Stimulated activated naive CD8-positive, alpha-beta T cell treated with anti-CD3 and anti-CD28 coated beads, Interleukin-15, amount 100 ng/mL, for 72 hours (primary cell): ENCODE data around the gene PSIP1.

Source experiments
- ATAC-seq: fragments of 150-1000 bp; cut with Tn5 transposase; 2 replicates; pipeline ENCODE4 v1.10.0; 2021; ENCODE audit warnings: mild to moderate bottlenecking, moderate library complexity
- DNase-seq, 2 donors: peaks; one replicate each; pipeline ENCODE4 v3.0.0; 2021 to 2022
- H3K27ac Mint-ChIP-seq, 2 donors: one replicate each; pipeline ENCODE4 v1.8.0; 2022; ENCODE audit warnings: mild to moderate bottlenecking in 2 of 2, mixed read lengths in 2 of 2, moderate library complexity in 2 of 2
- H3K27me3 Mint-ChIP-seq: one replicate; pipeline ENCODE4 v1.8.0; 2022; ENCODE audit warnings: mixed read lengths
- H3K4me1 Mint-ChIP-seq: one replicate; pipeline ENCODE4 v1.8.0; 2022; ENCODE audit warnings: mild to moderate bottlenecking, mixed read lengths
- H3K4me3 Mint-ChIP-seq, 2 donors: one replicate each; pipeline ENCODE4 v1.8.0; 2022; ENCODE audit warnings: mild to moderate bottlenecking in 2 of 2, mixed read lengths in 2 of 2, moderate library complexity in 1 of 2
- H3K9me3 Mint-ChIP-seq, 2 donors: one replicate each; pipeline ENCODE4 v1.8.0; 2022; ENCODE audit warnings: mixed read lengths in 2 of 2

PSIP1 gene

GRCh38 chr9:15519831-15520230 is 9.1 kb upstream of the PSIP1 start:
- DNase-seq, result no peak
- ATAC-seq, result no peak
- Mint-ChIP-seq H3K4me1 (no peaks in the 10 kb centered on the region), H3K27me3 (no peaks in the 10 kb centered on the region), H3K27ac (no peak overlapping the region), H3K9me3 (no peaks in the 10 kb centered on the region), H3K4me3 (no peak overlapping the region)

GRCh38 chr9:15513335-15513734 is 2.6 kb upstream of the PSIP1 start:
- H3K4me3 Mint-ChIP-seq, result no peak overlapping the region
- no peak overlapping the region for H3K27ac Mint-ChIP-seq
- ATAC-seq (no peak), DNase-seq (peak; percentile 17 to 25)
- peaks cover 41% of the 10 kb centered on the region for H3K4me1 Mint-ChIP-seq
- H3K27me3 Mint-ChIP-seq, result no peaks in the 10 kb centered on the region
- H3K9me3 Mint-ChIP-seq, result no peaks in the 10 kb centered on the region

GRCh38 chr9:15512889-15513288 is 2.1 kb upstream of the PSIP1 start:
- ATAC-seq (no peak), DNase-seq (no peak)
- Mint-ChIP-seq H3K4me1 (peaks cover 46% of the 10 kb centered on the region), H3K27ac (no peak overlapping the region), H3K9me3 (no peaks in the 10 kb centered on the region), H3K27me3 (no peaks in the 10 kb centered on the region), H3K4me3 (no peak overlapping the region)

- Mint-ChIP-seq H3K27me3 (no peaks in the 10 kb centered on the region), H3K4me3 (peak overlapping the region in 1 of 2 donors; percentile 33), H3K9me3 (no peaks in the 10 kb centered on the region), H3K4me1 (peaks cover 47% of the 10 kb centered on the region), H3K27ac (peak overlapping the region in 1 of 2 donors; percentile 75)
- no peak for DNase-seq
- no peak for ATAC-seq
Measured at GRCh38 chr9:15512204-15512603, 1.4 kb upstream of the PSIP1 start.

GRCh38 chr9:15509931-15510788 is 610 bp downstream of the PSIP1 start:
- Mint-ChIP-seq H3K9me3 (no peaks in the 10 kb centered on the region), H3K27ac (peak overlapping the region; percentile 94 to 99), H3K27me3 (no peaks in the 10 kb centered on the region), H3K4me3 (peak overlapping the region; percentile 89 to 90), H3K4me1 (peaks cover 64% of the 10 kb centered on the region)
- ATAC-seq (peak; percentile 65), DNase-seq (peak; percentile 57 to 71)

GRCh38 chr9:15505921-15506320 is 4.8 kb downstream of the PSIP1 start:
- Mint-ChIP-seq H3K4me3 (no peak overlapping the region), H3K27ac (no peak overlapping the region), H3K9me3 (no peaks in the 10 kb centered on the region), H3K27me3 (no peaks in the 10 kb centered on the region), H3K4me1 (peaks cover 60% of the 10 kb centered on the region)
- no peak for ATAC-seq
- DNase-seq, result no peak

DNA sequence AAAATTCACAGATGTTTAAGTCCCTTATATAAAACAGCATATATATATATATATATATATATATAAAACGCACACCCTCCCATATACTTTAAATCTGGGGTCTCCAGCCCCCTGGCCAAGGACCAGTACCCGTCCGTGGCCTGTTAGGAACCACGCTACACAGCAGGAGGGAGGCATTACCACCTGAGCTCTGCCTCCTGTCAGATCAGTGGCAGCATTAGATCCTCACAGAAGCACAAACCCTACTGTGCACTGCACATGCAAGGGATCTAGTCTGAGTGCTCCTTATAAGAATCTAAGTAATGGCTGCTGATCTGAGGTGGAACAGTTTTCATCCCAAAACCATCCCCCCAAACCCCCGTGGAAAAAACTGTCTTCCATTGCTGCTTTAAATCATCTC is 9.0 kb downstream of the PSIP1 start:
- H3K4me1 Mint-ChIP-seq, result peaks cover 58% of the 10 kb centered on the region

GRCh38 chr9:15501179-15501578 is 9.6 kb downstream of the PSIP1 start:
- H3K9me3 Mint-ChIP-seq, result no peaks in the 10 kb centered on the region
- no peaks in the 10 kb centered on the region for H3K27me3 Mint-ChIP-seq
- DNase-seq (no peak), ATAC-seq (no peak)
- H3K4me1 Mint-ChIP-seq, result peaks cover 58% of the 10 kb centered on the region
- peak overlapping the region in 1 of 2 donors; percentile 24 for H3K4me3 Mint-ChIP-seq
- H3K27ac Mint-ChIP-seq, result peak overlapping the region in 1 of 2 donors; percentile 3

More for the DNA sequence above, 9.0 kb downstream of the PSIP1 start:
- H3K27ac Mint-ChIP-seq, result no peak overlapping the region
- ATAC-seq (no peak), DNase-seq (no peak)
- H3K9me3 Mint-ChIP-seq, result no peaks in the 10 kb centered on the region
- peak overlapping the region in 1 of 2 donors; percentile 12 for H3K4me3 Mint-ChIP-seq
- no peaks in the 10 kb centered on the region for H3K27me3 Mint-ChIP-seq

GRCh38 chr9:15499139-15499538 is 11.6 kb downstream of the PSIP1 start:
- H3K27ac Mint-ChIP-seq, result peak overlapping the region in 1 of 2 donors; percentile 75
- peak overlapping the region in 1 of 2 donors; percentile 63 for H3K4me3 Mint-ChIP-seq
- no peaks in the 10 kb centered on the region for H3K27me3 Mint-ChIP-seq
- DNase-seq (no peak), ATAC-seq (no peak)
- peaks cover 59% of the 10 kb centered on the region for H3K4me1 Mint-ChIP-seq
- no peaks in the 10 kb centered on the region for H3K9me3 Mint-ChIP-seq

DNA sequence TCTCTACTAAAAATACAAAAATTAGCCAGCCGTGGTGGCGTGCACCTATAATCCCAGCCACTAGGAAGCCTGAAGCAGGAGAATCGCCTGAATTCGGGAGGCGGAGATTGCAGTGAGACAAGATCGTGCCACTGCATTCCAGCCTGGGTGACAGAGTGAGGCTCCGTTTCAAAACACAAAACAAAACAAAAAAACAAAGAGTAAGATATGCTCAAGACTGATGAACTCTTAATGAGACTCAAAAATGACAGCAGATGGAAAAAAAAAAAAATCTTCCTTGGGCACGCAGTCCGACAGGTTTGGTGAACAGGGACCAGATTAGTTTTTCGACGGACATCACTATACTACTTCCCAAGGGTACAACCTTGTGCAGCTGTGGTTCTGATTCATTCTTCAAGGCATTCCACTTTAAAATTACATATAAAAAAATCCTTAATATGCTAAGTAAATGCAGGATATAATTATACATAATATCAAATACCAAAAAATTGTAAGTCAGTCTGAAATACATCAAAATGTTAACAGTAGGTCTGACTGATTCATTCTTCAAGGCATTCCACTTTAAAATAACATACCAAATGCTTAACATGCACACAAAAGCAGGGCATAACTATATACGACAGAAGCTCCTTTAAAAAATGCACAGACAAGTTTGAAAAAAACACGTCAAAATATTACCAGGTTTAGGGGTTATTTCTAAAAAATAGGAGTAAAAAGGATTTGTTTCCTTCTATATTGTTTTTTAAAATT is 12.3 kb downstream of the PSIP1 start:
- Mint-ChIP-seq H3K4me3 (no peak overlapping the region), H3K4me1 (peaks cover 62% of the 10 kb centered on the region), H3K27ac (no peak overlapping the region), H3K27me3 (no peaks in the 10 kb centered on the region), H3K9me3 (peaks cover 2 to 3% of the 10 kb centered on the region in 2 donors)
- DNase-seq (no peak), ATAC-seq (no peak)

DNA sequence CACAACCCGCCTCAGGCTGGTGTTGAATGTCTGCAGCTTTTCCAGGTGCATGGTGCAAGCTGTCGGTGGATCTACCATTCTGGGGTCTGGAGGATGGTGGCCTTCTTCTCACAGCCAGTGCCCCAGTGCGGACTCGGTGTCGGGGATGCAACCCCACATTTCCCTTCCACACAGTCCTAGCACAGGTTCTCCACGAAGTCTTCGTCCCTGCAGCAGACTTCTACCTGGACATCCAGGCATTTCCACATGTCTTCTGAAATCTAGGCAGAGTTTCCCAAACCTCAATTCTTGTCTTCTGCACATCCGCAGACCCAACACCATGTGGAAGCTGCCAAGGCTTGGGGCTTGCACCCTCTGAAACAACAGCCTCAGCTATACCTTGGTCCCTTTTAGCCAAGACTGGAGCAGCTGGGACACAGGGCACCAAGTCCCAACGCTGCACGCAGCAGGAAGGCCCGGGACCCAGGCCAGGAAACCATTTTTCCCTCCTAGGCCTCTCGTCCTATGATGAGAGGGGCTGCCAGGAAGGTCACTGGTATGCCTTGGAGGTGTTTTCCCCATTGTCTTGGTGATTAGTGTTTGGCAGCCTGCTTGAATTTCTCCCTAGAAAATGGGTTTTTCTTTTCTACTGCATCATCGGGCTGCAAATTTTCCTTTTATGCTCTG is 18.2 kb downstream of the PSIP1 start:
- Mint-ChIP-seq H3K4me3 (no peak overlapping the region), H3K27me3 (no peaks in the 10 kb centered on the region), H3K9me3 (peaks cover 8 to 10% of the 10 kb centered on the region in 2 donors), H3K4me1 (peaks cover 39% of the 10 kb centered on the region), H3K27ac (no peak overlapping the region)
- no peak for DNase-seq
- ATAC-seq, result no peak

DNA sequence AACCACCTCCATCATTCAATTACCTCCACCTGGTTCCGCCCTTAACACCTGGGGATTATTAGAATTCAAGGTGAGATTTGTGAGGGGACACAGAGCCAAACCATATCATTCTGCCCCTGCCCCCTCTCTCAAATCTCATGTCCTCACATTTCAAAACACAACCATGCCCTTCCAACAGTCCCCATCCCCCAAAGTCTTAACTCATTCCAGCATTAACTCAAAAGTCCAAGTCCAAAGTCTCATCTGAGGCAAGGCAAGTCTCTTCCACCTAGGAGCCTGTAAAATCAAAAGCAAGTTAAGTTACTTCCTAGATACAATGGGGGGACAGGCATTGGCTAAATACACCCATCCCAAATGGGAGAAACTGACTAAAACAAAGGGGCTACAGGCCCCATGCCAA is 18.8 kb downstream of the PSIP1 start:
- no peak overlapping the region for H3K4me3 Mint-ChIP-seq
- H3K27me3 Mint-ChIP-seq, result no peaks in the 10 kb centered on the region
- H3K9me3 Mint-ChIP-seq, result peaks cover 8 to 10% of the 10 kb centered on the region in 2 donors
- DNase-seq, result no peak
- no peak overlapping the region for H3K27ac Mint-ChIP-seq
- peaks cover 46% of the 10 kb centered on the region for H3K4me1 Mint-ChIP-seq
- no peak for ATAC-seq

DNA sequence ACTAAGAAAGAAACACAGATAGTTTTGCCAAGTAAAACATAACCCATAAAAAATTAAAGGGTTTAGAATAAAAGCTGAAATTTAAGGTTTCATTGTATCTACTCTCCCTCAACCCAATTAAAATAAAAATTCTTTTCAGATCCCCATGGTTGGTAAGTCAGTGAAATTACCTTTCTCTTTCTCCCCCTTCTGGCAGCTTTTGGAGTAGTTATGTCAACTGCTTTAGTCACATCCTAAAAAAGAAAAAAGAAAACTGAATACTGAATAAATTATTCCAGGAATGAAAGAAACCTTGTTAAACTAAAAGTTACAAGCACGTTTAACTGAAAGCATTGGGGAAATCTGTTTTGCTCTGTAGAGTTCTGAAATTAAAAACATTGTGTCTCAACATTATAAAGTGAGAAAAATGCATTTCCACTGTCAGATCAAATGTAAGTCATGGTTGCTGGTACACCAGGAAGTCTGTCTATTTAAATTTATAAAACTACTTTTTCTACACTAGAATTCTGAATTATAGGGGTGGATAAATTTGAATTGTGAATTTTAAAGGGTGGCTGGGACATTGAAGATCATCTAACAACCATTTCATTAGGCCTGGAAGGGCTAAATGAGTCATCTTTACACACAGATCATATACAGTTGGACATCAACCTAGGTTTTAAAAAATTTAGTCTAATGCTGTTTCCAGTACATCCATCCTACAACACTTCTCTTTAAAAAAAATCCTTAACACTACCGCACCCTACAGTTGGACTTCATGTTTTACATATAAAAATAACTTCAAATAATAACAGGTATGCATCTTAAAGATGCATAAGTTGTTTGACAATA is 24.7 kb downstream of the PSIP1 start:
- no peaks in the 10 kb centered on the region for H3K27me3 Mint-ChIP-seq
- no peak for DNase-seq
- no peak overlapping the region for H3K4me3 Mint-ChIP-seq
- no peaks in the 10 kb centered on the region for H3K9me3 Mint-ChIP-seq
- peak overlapping the region; percentile 42 to 44 for H3K27ac Mint-ChIP-seq
- no peak for ATAC-seq
- H3K4me1 Mint-ChIP-seq, result peaks cover 34% of the 10 kb centered on the region

DNA sequence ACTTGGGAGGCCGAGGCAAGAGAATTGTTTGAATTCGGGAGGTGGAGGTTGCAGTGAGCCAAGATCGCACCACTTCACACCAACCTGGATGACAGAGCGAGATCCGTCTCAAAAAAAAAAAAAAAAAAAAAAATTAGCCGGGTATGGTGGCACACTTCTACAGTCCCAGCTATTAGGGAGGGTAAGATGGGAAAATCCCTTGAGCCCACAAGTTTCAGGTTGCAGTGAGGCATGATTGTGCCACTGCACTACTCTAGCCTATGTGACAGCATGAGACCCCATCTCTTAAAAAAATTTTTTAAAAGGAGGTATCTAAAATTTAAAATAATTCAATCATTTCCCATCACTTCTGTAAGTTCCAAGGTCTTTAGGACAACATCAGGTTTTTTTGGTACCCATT is 26.0 kb downstream of the PSIP1 start:
- peaks cover 39% of the 10 kb centered on the region for H3K4me1 Mint-ChIP-seq
- ATAC-seq, result peak; percentile 72
- H3K27me3 Mint-ChIP-seq, result no peaks in the 10 kb centered on the region
- no peak overlapping the region for H3K27ac Mint-ChIP-seq
- H3K4me3 Mint-ChIP-seq, result no peak overlapping the region
- no peaks in the 10 kb centered on the region for H3K9me3 Mint-ChIP-seq
- no peak for DNase-seq

DNA sequence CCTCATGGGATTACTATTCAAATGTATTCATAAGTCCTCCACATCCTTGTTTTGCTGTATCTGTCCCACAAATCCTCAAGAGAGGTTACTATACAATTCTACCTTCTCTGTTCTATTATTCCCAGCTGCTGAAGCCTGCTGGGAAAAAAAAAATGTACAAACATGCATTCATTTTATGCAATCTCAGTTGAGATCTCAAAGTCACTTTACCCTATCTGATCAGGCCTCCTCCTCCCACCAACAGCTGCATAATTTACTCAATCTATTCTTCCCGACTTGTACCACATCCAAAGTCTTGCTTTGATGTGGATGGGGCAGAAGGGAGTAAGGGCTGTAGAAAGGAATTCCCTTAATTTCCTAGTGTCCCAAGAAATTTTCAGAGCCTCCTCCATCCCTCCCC is 28.6 kb downstream of the PSIP1 start:
- ATAC-seq, result no peak
- Mint-ChIP-seq H3K4me3 (no peak overlapping the region), H3K27me3 (no peaks in the 10 kb centered on the region), H3K27ac (no peak overlapping the region), H3K9me3 (no peaks in the 10 kb centered on the region), H3K4me1 (peaks cover 35% of the 10 kb centered on the region)
- DNase-seq, result no peak
